Activated T-helper 1 cell treated with Interleukin-2 at 50 U/mL for 16 hours (primary cell): Measurements from ENCODE around the gene ZNF254.
"Not testable (repeated sequence)": the region's sequence is repeated elsewhere in the genome, so short reads cannot be mapped to it uniquely, and the experiment has no call there.

ENCODE experiments used
- DNase-seq: peaks from one replicate; pipeline ENCODE4 v3.0.0-alpha.2; 2020; ENCODE audit warnings: low read depth

ZNF254 gene

DNA sequence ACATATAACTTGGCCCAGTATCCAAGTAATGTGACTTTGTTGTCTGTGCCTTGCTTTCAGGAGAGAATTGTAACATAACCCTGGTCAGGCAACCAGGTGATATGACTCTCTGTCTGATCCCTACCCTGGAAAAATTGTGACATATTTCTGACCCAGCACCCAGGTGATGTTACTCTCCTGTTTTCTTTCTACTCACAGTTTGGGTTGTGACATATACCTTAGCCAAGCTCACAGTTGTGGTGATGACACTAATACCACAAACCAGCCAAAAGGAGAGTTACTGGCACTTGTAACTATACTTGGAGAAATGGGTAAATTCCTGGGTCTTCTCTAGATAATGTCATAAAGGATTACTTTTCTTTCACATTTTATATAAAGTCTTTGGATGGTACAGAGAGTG, 14.3 kb upstream of the ZNF254 start:
- DNase-seq: no peak

DNA sequence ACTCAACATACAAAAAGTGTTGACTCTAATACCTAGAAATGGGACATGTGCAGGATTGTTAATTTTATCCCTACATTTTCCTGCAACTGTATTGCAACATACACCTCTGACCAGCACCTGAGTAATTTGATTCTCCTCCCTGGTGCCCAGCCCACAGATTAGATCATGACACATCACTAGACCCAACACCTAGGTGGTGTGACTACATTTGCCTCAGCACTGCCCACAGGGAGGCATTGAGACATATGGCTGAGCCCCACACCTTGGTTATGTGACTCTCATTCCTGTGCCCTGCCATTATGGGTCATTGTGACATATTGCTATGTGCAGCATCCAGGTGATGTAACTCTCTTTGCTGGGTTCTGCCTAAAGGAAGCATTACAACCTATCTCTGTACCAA, 13.2 kb upstream of the ZNF254 start:
- DNase-seq: no peak

DNA sequence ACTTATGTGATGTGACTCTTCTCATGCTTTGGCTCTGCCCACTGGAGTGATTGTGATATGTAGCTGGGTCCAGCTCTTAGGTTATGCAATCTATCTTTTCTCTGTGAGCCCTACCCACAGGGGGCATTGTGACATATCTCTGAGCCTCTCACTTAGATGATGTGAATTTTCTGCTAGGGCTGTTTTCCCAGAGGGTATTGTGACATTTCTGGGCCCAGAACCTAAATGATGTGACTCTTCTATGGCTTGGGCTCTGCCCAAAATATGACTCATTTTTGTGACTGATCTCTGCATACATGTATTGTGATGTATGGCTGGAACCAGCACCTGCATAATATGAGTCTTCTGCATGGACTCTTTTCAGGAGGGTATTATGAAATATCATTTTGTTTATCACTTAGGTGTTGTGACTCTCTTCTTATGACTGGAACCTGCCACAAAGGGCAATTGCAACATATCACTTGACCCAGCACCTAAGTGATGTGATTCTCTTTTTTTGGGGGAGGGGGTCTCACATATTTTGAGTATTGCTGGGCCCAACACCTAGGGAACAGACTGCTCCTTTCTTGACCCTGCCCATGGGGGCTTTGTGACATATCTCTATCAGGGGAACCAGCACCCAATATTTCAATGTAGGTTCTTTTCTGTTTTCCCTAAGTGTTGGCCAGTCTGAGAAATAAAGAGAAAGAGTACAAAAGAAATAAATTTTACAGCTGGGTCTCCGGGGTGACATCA, 12.1 kb upstream of the ZNF254 start:
- no peak for DNase-seq

DNA sequence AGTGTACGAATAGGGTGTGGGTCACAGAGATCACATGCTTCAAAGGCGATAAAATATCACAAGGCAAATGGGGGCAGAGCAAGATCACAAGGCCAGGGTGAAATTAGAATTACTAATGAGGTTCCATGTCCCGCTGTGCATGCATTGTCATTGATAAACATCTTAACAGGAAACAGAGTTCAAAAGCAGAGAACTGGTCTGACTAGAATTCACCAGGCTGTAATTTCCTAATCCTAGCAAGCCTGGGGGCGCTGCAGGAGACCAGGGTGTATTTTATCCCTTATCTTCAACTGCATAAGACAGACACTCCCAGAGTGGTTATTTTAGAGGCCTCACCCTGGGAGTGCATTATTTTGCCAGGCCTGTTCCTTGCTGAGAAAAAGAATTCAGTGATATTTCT, 11.5 kb upstream of the ZNF254 start:
- not testable (repeated sequence) for DNase-seq

DNA sequence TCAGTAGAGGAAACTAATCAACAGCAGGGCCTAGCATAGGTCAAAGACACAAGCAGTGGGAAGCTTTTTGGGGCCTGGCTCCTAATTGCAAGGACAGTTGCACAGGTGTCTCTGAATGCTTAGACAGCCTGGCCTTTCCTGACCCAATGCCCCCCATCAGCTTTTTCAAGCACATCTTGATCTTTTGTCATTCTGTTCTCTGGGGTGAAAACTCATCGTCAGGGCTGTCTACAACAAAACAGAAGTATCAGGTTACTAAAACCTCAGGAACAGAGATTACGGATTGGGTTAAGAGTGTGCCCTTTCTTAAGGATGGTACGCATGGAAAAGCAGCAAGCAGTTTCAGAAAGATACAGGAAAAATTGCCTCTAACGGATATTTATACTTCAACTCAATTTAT, 8.3 kb upstream of the ZNF254 start:
- no peak for DNase-seq

DNA sequence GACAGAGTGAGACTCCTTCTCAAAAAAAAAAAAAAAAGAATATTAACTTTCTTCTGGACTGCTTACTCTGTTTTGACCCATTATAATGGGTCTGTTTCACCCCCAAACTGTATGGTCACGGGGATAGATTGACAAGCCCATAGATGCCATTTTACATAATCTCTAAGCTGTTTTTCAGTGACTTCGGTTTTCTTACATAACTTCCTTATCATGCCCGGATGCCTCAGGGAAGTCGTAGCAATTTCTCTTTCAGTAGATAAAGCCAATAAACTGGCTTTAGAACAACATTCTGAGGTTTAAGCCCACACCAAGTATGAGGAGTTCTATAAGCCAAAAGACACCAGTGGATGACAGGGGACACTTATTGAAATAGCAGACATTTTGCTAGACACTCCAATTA, 5.9 kb upstream of the ZNF254 start:
- DNase-seq: no peak

DNA sequence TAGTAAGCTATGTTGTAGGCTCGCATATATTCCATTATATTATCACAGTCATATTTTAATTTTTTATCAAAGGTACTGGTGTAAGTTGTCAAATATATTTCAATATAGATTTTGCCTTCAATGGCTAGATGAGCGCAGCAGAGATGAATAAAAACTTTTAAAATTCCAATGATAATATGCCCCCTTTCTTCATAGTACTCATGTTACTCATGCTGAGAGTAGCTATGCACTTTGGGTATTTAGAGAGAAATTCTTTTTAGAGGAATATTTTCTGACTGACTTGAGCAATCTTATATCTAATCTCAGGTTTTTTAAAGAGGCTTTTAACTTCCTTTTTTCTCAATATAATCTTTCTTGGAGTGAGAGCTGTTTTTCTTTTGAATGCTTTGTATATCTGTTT, 11.4 kb downstream of the ZNF254 start:
- DNase-seq: no peak

DNA sequence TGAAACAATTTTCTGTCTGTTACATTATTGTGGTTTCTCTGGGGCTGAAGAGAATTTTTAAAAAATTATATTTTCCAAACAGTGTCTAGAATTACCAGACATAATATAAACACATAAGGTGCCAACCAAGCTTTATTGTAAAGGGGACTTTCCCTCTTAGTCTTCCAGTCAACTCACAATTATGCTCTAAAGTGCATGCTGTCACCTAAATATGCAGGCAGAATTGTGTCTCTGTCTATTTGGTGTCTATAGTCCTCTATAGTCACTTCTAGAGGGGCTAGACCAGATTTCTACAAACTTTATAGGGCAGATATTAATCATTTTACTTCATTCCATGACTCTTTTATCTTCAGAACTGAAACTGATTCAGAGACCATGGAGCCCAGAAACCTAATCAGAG, 12.8 kb downstream of the ZNF254 start:
- DNase-seq: no peak

DNA sequence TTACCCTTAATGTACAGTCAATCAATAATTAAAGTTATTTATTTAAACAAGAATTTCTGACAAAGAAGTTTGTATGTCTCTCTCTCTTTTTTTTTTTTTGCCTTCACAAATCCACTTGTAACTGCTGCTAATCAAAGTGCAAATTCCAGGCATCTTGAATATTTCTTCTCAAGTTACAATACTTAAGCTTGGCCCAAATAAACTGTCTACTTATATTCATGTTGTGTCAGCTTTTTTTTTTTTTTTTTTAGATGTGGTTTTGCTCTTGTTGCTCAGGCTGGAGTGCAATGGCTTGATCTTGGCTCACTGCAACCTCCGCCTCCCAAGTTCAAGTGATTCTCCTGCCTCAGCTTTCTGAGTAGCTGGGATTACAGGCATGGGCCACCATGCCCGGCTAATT, 13.6 kb downstream of the ZNF254 start:
- DNase-seq: not testable (repeated sequence)

DNA sequence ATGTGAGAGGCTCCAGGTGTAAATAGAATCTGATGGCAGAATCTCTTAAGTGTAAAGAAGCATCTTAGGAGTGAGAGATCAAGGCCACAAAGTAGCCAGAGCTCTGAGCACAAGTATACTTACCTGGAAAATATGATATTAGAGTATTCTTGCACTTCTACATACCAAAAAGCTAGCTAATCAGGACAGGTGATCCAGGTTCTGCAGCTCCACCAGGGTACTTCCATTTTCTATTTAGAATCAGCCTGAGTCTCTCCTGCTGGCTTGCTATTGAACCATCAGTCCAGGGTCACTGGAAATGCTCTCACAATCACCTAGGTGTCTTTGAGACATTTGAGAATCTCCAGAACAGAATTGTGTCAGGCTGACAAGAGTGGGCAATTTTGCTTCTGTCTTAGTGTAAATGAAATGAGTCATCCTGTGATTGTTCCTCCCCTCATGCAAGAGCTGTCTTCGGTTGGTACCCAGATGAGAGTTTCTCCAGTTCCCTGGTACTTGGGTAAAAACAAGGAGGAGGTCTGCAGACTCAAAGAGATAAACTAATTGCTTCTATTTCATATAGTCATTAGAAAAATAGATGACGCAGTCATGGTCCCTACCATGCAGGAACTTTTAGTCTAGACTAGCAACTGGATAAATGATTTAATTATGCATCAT, 14.6 kb downstream of the ZNF254 start:
- no peak for DNase-seq

DNA sequence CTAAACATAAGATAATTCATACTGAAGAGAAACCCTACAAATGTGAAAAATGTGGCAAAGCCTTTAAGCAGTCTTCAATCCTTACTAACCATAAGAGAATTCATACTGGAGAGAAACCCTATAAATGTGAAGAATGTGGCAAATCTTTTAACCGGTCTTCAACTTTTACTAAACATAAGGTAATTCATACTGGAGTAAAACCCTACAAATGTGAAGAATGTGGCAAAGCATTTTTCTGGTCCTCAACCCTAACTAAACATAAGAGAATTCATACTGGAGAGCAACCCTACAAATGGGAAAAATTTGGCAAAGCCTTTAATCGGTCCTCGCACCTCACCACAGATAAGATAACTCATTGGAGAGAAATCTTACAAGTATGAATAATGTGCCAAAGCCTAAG, 40.6 kb downstream of the ZNF254 start:
- no peak for DNase-seq

DNA sequence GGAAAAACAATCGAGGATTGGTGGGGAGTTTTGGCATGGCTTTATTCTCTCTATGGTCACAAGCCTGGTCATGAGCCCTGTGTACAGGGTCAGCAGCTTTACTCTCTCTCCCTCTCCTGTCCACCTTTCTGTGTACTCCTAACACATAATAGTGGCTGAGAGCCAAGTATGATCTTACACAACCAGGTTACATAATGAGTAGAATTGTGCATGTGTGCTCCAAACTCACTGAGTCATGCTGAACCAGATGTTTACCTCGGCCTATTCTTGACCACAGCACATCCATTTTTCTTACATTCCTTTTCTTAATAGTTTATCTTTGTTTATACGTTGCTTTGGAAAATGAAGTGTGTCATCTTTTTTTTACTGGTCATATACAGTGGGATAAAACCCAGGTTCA, 53.1 kb downstream of the ZNF254 start:
- no peak for DNase-seq

DNA sequence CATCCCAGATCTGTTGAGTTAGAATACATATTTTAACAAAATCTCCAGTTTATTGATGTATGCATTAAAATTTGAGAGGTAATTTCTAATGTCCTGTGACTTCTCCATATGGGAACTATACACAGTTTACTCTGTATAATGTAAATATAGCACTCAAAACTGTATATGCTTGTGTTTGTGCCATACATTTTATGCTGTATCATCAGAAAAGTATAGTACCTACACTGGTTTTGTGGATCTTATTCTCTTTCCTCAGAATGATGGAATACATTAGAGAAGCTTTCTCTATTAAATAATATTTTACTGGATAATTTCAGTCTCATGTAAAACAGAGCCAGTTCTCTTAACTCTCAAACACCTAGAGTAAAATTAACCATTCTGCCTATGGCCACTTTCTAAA, 53.6 kb downstream of the ZNF254 start:
- DNase-seq: no peak

DNA sequence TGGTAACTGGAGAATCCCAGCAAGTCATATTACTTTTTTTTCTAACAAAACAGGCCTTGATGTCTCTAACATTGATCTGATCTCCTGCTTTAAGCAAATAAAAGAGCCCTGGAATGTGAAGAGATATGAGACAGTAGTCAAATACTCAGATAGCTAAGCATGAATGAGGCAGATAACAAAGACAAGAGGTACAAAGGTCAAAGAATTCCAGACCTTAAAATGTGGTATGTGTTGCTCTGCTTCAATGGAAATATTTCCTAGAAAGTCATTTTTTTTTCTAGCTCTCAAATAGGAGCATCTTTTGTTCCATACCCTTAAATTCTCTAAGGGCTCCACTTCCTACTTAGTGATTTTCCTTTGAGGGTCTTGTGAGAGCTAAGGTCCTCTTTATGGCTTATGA, 54.6 kb downstream of the ZNF254 start:
- DNase-seq: no peak

DNA sequence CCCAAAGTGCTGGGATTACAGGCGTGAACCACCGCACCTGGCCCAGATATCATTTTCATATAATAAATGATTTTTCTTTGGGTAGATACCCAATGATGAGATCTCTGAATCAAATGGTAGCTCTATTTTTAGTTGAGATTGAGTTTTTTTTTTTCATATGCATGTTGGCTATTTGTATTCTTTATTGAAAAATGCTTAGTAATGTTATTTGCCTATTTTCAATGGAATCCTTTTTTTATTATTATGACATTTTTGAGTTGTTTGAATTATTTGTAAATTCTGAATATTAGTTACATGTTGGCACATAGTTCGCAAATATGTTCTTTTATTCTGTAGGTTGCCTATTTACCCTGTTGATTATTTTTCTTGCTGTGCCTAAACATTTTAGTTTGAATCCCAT, 55.8 kb downstream of the ZNF254 start:
- DNase-seq: no peak

DNA sequence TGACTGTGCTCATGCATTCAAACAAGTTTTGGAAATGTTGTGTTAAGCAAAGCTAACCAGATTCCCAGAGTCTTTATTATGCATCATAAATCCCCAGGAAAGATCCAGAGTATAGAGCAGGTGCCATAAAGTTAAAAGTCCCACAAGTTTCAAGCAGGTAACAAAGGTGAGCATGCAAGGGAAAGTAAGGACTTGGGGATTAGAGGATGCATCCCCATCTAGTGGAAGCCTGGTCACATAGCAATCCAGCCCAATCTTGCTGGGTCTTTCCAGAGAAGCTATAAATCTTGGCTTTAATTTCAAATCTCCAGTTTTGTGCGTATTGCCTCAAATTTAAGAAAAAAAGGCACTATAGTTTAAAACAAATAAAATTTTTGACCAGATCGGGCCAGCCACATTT, 72.7 kb downstream of the ZNF254 start:
- no peak for DNase-seq

DNA sequence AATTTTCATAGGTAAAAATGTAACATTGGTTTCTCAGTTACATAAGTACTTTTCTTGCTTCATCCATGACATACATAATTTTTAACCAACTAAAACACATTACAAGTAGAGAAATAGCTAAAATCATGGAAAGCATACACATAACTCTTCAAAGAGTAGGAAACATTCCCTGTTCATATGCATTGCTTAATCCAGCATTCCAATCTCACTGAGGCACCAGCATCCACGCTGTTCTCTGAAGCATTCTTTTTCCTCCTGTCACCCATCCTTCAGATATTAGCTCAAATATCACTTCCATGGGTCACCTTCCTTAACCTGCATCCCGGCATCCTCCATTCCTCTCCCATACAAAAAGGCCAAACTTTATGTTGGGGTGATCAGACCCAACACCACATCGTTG, 79.1 kb downstream of the ZNF254 start:
- DNase-seq: no peak

DNA sequence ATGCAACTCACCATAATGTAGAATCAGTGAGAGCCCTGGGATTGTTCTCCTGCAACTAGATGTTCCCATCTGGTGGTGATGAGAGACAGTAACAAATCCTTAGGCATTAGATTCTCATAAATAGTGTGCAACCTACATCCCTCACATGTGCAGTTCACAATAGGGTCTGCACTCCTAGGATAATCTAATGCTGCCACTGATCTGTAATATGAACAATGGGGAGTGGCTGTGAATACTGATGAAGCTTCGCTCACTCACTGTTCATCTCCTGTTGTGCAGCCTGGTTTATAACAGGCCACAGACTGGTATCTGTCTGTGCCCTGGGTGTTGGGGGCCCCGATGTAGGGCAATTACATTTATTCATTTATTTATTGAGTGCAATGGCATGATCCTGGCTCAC, 86.9 kb downstream of the ZNF254 start:
- DNase-seq: no peak

DNA sequence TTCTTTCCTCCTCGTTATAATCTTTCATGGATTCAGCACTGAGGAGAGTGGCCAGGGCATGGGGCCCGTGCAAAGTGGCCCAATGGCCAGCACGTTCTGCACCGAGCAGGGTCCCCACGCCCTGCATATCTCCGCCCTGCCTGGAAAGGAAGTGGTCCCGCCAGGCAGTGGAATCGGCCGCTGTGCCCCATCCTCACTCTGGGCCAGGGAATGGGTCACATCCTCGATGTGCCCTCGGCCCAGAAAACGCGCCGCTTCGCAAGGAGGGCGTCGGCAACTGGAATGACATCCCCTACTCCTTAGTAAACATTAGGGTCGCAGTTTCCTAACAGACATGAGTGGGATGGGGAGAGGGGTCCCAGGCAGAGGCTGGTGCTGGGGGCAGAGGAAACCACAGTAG, 90.7 kb downstream of the ZNF254 start:
- DNase-seq: no peak

DNA sequence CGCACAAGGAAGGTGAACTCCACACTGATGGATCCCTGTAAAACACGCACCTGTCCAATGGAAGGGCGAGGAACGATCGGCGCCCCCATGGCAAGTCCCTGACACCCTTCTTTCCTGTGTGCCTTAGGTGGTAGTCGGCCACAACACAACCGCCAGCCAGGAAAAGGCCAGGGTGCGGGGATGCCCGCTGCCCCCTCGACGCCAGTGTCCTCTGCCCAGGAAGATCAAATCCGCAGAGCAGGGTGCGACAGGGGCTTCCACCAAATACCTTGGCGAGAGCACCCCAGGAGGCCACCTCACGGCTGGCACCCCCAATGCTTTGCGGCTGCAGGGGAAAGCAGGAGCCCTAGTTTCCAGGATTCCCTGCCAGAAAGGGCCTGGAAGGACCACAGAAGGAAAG, 91.2 kb downstream of the ZNF254 start:
- no peak for DNase-seq
